Neuron (in vitro differentiated cells): Measurements from ENCODE around the gene OR52K2.
"Not testable (repeated sequence)": the region's sequence is repeated elsewhere in the genome, so short reads cannot be mapped to it uniquely, and the experiment has no call there.

Experiments used
- H2AFZ ChIP-seq: one replicate; pipeline ENCODE4 v1.6.1; 2013; ENCODE audit warnings: low read depth, mild to moderate bottlenecking, inconsistent platforms, low read length, moderate library complexity
- H3K27me3 ChIP-seq: one replicate; pipeline ENCODE4 v1.6.1; 2013; ENCODE audit warnings: low read length; ENCODE audit not compliant: insufficient read depth
- H3K36me3 ChIP-seq: one replicate; pipeline ENCODE4 v1.6.1; 2013; ENCODE audit warnings: low read length; ENCODE audit not compliant: insufficient read depth
- H3K4me1 ChIP-seq: one replicate; pipeline ENCODE4 v1.6.1; 2013; ENCODE audit warnings: low read length; ENCODE audit not compliant: insufficient read depth
- H3K4me3 ChIP-seq: 2 replicates; pipeline ENCODE4 v1.5.1; 2013; ENCODE audit warnings: mild to moderate bottlenecking, low read length, moderate library complexity
- H3K9me3 ChIP-seq: one replicate; pipeline ENCODE4 v1.6.1; 2013; ENCODE audit warnings: low read length

OR52K2 gene

DNA sequence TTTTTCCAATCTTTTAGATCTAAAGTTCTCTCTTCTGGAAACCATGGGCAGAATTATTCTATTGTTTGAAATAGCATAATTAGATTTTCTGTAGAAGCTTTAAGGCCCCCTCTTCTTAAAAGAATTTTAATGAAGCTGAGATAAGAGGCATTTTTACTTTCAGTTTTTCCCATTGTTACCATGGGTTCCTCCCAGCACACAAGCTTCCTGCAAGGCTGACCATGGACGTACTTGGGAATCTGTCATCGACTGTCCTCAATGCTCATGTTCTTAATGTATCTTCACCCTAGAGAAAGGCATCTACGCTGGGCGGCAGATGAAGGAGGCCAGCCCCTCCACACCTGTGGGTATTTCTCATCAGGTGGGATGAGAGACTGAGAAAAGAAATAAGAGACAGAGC is 11.1 kb downstream of the OR52K2 start:
- H3K4me3 ChIP-seq = no peak overlapping the region
- no peak overlapping the region for H2AFZ ChIP-seq
- H3K36me3 ChIP-seq = no peaks in the 10 kb centered on the region
- H3K27me3 ChIP-seq = peaks cover 9% of the 10 kb centered on the region
- H3K9me3 ChIP-seq = no peaks in the 10 kb centered on the region
- no peaks in the 10 kb centered on the region for H3K4me1 ChIP-seq

- H3K27me3 ChIP-seq = no peaks in the 10 kb centered on the region
- no peak overlapping the region for H2AFZ ChIP-seq
- no peak overlapping the region for H3K4me3 ChIP-seq
- H3K4me1 ChIP-seq = no peaks in the 10 kb centered on the region
- H3K9me3 ChIP-seq = no peaks in the 10 kb centered on the region
- H3K36me3 ChIP-seq = no peaks in the 10 kb centered on the region
Measured at GRCh38 chr11:4464216-4465159, 15.4 kb downstream of the OR52K2 start.

DNA sequence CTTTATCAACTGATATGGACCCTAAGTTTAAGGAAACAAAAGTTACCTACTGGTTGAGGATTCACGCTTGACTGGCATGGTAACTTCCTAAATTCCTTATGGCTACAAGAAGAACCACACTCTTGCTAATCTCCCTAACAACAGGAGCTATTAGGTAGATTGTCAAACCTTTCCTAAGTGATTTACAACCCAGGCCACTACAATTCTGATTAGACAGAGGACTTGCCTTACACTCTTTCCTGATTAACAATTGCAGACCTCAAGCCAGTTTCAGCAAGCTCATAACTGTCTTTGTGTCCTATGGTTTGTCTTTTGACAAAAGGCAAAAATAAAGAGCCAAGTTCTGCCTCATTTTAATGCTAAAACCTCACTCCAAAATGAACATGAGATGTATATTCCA is 16.3 kb downstream of the OR52K2 start:
- Histone ChIP-seq H3K36me3 (no peaks in the 10 kb centered on the region), H3K27me3 (no peaks in the 10 kb centered on the region), H3K9me3 (no peaks in the 10 kb centered on the region), H2AFZ (no peak overlapping the region), H3K4me3 (no peak overlapping the region), H3K4me1 (no peaks in the 10 kb centered on the region)

GRCh38 chr11:4466131-4466870 is 17.2 kb downstream of the OR52K2 start:
- Histone ChIP-seq H3K9me3 (no peaks in the 10 kb centered on the region), H3K4me3 (no peak overlapping the region), H3K27me3 (no peaks in the 10 kb centered on the region), H3K4me1 (no peaks in the 10 kb centered on the region), H3K36me3 (no peaks in the 10 kb centered on the region), H2AFZ (no peak overlapping the region)

DNA sequence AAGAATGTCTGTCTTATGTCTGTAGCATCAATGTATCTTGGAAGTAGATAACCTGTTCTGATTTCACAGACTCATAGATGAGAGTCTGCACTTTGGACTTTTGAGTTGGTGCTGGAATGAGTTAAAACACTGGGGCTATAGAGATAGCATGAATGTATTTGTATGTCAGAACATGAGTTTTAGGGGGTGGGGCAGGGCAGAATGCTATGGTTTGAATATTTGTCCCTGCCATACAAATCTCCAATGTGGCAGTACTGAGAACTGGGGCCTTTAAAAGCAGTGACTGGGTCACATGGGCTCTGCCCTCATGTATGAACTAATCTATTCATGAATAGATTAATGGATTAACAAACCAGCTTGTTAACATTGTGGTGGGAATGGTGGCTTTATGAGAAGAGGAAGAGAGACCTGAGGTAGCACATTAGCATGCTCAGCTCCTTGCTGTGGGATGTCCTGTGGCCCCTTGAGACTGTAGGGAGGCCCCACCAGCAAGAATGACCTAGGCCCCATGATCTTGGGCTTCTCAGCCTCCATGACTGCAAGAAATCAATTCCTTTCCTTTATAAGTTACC is 17.9 kb downstream of the OR52K2 start:
- Histone ChIP-seq H3K4me3 (no peak overlapping the region), H3K9me3 (no peaks in the 10 kb centered on the region), H3K27me3 (no peaks in the 10 kb centered on the region), H3K36me3 (no peaks in the 10 kb centered on the region), H2AFZ (no peak overlapping the region), H3K4me1 (no peaks in the 10 kb centered on the region)

DNA sequence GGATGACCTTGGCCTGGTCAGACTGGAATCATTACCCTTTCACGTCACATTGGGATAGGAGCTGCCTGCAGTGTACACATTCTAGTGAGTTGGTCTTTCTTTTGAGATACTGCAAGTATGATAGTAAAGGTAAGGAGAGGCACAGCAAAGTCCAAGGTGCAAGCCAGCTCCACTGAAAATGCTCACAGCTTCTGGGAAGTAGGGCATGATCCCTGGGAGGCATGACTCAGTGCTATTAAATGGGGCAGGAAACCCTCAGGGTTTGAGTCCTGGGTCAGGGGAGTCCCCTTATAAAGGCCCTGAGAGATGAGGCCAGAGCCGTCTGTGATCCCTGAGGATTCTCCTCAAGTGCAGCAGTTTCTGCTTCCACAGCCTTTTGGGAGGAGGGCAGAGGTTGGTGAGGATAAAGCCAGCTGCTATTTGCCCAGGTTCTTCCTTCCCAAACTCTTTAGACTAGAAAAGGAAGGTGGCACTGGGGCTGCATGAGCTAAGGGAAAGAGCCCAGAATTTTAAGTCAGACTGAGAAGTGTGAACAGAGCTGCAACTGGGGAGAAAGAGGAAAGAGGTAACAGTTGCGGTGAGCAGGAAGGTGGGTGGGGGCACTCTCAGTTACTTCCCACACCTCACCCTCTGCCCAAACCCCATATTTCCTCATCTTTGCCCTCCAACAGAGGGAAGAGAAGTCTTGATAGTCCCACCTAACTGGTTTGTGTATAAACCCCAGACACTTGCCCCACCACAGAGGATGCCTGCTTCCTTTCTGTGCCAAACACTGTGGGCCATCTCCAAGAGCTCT is 18.9 kb downstream of the OR52K2 start:
- no peaks in the 10 kb centered on the region for H3K4me1 ChIP-seq
- no peaks in the 10 kb centered on the region for H3K9me3 ChIP-seq
- H3K4me3 ChIP-seq = no peak overlapping the region
- no peaks in the 10 kb centered on the region for H3K36me3 ChIP-seq
- no peak overlapping the region for H2AFZ ChIP-seq
- H3K27me3 ChIP-seq = no peaks in the 10 kb centered on the region

GRCh38 chr11:4479644-4480043 is 30.5 kb downstream of the OR52K2 start:
- Histone ChIP-seq H2AFZ (no peak overlapping the region), H3K27me3 (peaks cover 7% of the 10 kb centered on the region), H3K36me3 (no peaks in the 10 kb centered on the region), H3K4me1 (no peaks in the 10 kb centered on the region), H3K4me3 (no peak overlapping the region), H3K9me3 (no peaks in the 10 kb centered on the region)

GRCh38 chr11:4480577-4481239 is 31.6 kb downstream of the OR52K2 start:
- H3K9me3 ChIP-seq = no peaks in the 10 kb centered on the region
- no peak overlapping the region for H2AFZ ChIP-seq
- H3K27me3 ChIP-seq = peaks cover 7% of the 10 kb centered on the region
- H3K36me3 ChIP-seq = no peaks in the 10 kb centered on the region
- H3K4me1 ChIP-seq = no peaks in the 10 kb centered on the region
- no peak overlapping the region for H3K4me3 ChIP-seq

DNA sequence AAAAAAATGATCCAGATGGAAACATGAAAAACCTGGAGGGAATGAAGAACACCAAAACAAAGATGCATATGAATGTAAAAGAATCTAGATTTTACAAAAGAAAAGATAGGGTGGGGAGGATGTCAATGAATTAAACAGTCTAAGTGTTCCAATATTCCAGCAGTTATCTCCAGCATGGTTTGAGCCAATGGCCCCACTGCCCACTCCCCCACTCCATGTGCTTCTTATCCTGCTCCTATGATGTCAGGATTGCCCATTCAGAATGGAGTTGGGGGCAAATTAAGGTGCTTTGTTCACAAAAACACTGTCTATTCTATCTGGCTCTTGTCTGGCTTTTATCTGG is 32.1 kb downstream of the OR52K2 start:
- H2AFZ ChIP-seq = no peak overlapping the region
- no peak overlapping the region for H3K4me3 ChIP-seq
- H3K36me3 ChIP-seq = no peaks in the 10 kb centered on the region
- no peaks in the 10 kb centered on the region for H3K4me1 ChIP-seq
- H3K27me3 ChIP-seq = peaks cover 7% of the 10 kb centered on the region
- no peaks in the 10 kb centered on the region for H3K9me3 ChIP-seq

GRCh38 chr11:4482445-4482844 is 33.4 kb downstream of the OR52K2 start, which contains the start of gene OR52K1:
OR52K1 (plus strand) TSS chr11:4482646; CDS start chr11:4488901, 6,255 bp downstream.
- Histone ChIP-seq H3K4me3 (no peak within 1 kb of the TSS), H3K27me3 (peaks cover 9% of the 10 kb centered on the region), H2AFZ (no peak within 1 kb of the TSS), H3K36me3 (no peaks in the 10 kb centered on the region), H3K9me3 (no peaks in the 10 kb centered on the region), H3K4me1 (no peaks in the 10 kb centered on the region)

DNA sequence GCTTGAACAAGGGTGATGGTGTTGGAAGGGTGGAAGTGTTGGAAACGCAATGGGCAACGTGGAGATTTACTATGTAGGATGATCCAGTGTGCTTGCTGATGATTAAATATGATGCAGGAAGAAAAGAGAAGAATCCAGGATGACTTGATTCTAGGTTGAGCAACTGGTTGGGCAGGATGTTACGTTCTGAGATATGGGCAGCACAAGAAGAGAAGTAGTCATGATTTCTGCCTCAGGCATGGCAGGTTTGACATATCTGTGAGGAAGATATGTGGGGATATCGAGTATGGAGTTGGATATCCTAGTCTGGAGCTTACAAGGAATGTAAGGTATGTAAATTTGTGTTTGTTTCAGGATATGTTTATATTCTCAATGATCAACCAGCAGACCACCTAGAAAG is 35.2 kb downstream of the OR52K2 start:
- Histone ChIP-seq H3K36me3 (no peaks in the 10 kb centered on the region), H3K4me3 (no peak overlapping the region), H3K27me3 (peaks cover 6% of the 10 kb centered on the region), H2AFZ (no peak overlapping the region), H3K9me3 (no peaks in the 10 kb centered on the region), H3K4me1 (no peaks in the 10 kb centered on the region)

DNA sequence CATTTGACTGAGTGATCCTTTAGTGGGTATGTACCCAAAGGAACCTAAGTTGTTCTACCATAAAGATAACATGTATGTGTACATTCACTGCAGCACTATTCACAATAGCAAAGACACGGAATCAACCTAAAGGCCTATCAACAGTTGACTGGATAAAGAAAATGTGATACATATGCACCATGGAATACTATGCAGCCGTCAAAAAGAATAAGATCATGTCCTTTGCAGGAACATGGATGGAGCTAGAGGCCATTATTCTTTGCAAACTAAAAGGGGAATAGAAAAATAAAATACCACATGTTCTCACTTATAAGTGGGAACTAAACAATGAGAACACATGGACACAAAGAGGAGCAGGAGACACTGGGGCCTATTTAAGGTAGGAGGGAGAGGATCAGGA is 42.3 kb downstream of the OR52K2 start:
- H3K4me3 ChIP-seq = not testable (repeated sequence)

More for the DNA sequence above, 42.3 kb downstream of the OR52K2 start:
- H3K4me1 ChIP-seq, H2AFZ ChIP-seq, H3K27me3 ChIP-seq, H3K9me3 ChIP-seq, H3K36me3 ChIP-seq: not testable (repeated sequence)
